Adrenal gland (tissue), 12 donors: Measurements from ENCODE around the gene PTPRN2. TPM values are rescaled to one million over a fixed set of nuclear protein-coding genes. Genes with fewer than 3 reads are reported as not detected.
A peak's percentile ranks its signal among the peaks of the same experiment; 100 is the strongest.

Experiments
- DNase-seq, 7 donors: peaks; one replicate each; pipeline ENCODE4 v3.0.0-alpha.2; 2019 to 2020
- H3K27ac ChIP-seq, 5 donors: fragments of 200-600 bp; sonication (generic) in 4 of 5; 1 replicate in 3 of 5; 2 replicates in 2 of 5; pipeline versions ENCODE4 v1.5.1 to v1.8.0; 2016 to 2020; ENCODE audit warnings: mild to moderate bottlenecking in 1 of 5
- H3K27me3 ChIP-seq: fragments of 200-600 bp; 2 replicates; pipeline ENCODE4 v1.8.0; 2021
- H3K36me3 ChIP-seq, 2 donors: fragments of 200-600 bp; replicated peaks in 1 of 2; 1 replicate in 1 of 2; 2 replicates in 1 of 2; pipeline versions ENCODE4 v1.5.1 to v1.8.0; 2018 to 2022
- H3K4me1 ChIP-seq, 2 donors: fragments of 200-600 bp; replicated peaks in 1 of 2; 1 replicate in 1 of 2; 2 replicates in 1 of 2; pipeline versions ENCODE4 v1.5.1 to v1.8.0; 2018 to 2021
- H3K4me3 ChIP-seq, 4 donors: fragments of 200-600 bp; sonication (generic) in 3 of 4; one replicate each; pipeline ENCODE4 v1.5.1; 2016 to 2018
- H3K9me3 ChIP-seq, 3 donors: fragments of 200-600 bp; sonication (generic) in 1 of 3; replicated peaks in 1 of 3; 1 replicate in 2 of 3; 2 replicates in 1 of 3; pipeline versions ENCODE4 v1.5.1 to v1.8.0; 2016 to 2021
- POLR2A ChIP-seq, 2 donors: fragments of 450-650 bp; IDR thresholded peaks; one replicate each; pipeline ENCODE4 v1.6.1; 2017; ENCODE audit warnings: antibody characterized with exemption in 2 of 2, mild to moderate bottlenecking in 2 of 2, moderate library complexity in 1 of 2
- WGBS, 4 donors: extraction: QIAGEN DNeasy Blood & Tissue Kit in 2 of 4; methylation state at CpG; one replicate each; pipeline versions ENCODE4 v1.1.5 to v1.1.7; 2013 to 2017; 5-methylcytosine and 5-hydroxymethylcytosine counted together
- intact Hi-C, 2 donors: fragments of 100-400 bp; cut with DNase I; formaldehyde crosslinking; loops; one replicate each; pipeline versions ENCODE4 v1.14.1 to v1.15.0; 2022 to 2023
- polyA plus RNA-seq, 3 donors: library from polyadenylated mRNA; stranded (reverse); fragments of 200-250 nt in 2 of 3; fragments of 350-450 nt in 1 of 3; fragmentation: Illumina TruSeq in 1 of 3; extraction: RNeasy Lipid Tissue Mini Kit (QIAGEN cat#74804) in 1 of 3; gene quantifications; one replicate each; pipeline ENCODE4 v1.2.3, GENCODE V29; 2013 to 2014
- total RNA-seq, 9 donors: library from RNA; depleted of rRNA in 4 of 9; stranded (reverse); fragments of >200 nt in 4 of 9; fragments of 120-200 nt in 1 of 9; fragmentation: NEBNext Ultra II Directional in 1 of 9; extraction: Animal tissue kit (Norgen Biotek cat#: 25700) in 1 of 9; gene quantifications; one replicate each; pipeline versions ENCODE4 v1.1.0 to v1.2.4, GENCODE V29; 2013 to 2023
- TF ChIP-seq, protein P1 (sequence below), 6 experiments: fragments of 450-650 bp in 4 of 6; fragments of 200-600 bp in 2 of 6; sonication (generic) in 1 of 6; IDR thresholded peaks; 1 replicate in 5 of 6; 2 replicates in 1 of 6; pipeline versions ENCODE4 v1.5.1 to v1.8.0; 2016 to 2021; ENCODE audit warnings: antibody characterized with exemption in 6 of 6, mild to moderate bottlenecking in 2 of 6, moderate library complexity in 1 of 6
- donor health status: healthy with polysubstance abuse.
- donor health status: Bipolar disorder and iron deficiency.
- donor health status: DM: yes; HTN: yes; CAD: no.
- donor health status: DM: no; HTN: no; CAD: no.
- donor health status: DM: no; HTN: no; CAD: no.
- donor health status: DM: yes; HTN: yes; CAD: no.

Gene PTPRN2
- total and polyA plus RNA-seq, 12 donors, result 2.2 to 16.2 (median 3.4) TPM

DNA sequence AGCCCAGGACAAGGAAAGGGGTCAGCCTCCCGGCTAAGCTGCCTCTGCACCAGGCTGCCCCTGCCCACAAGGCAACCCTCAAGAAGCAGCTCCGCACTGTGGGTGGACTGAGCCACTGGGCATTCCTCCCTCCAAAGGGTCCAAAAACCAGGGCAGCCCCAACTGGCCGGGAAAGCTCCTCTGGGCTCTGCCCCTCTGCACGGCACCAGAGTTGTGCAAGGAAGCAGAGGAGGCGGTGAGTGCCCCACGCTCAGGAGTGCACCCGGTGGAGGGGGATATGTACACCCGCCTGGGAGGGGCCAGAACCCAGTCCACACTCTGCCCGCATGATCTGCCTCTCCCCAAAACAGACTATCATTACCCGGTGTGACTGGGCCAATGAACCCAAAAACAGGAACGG lies 43.8 kb downstream of the PTPRN2 start:
- H3K4me1 ChIP-seq, result no peaks in the 10 kb centered on the region
- H3K9me3 ChIP-seq, result no peaks in the 10 kb centered on the region
- no peaks in the 10 kb centered on the region for H3K27me3 ChIP-seq
- 81 to 97% (median 91%) methylated on average over 5 to 11 of the region's 11 CpGs for WGBS, 4 donors
- H3K36me3 ChIP-seq, result no peaks in the 10 kb centered on the region
- no peak for TF ChIP-seq POLR2A (IDR thresholded peaks at IDR 0.05)
- TF ChIP-seq, protein P1, sequence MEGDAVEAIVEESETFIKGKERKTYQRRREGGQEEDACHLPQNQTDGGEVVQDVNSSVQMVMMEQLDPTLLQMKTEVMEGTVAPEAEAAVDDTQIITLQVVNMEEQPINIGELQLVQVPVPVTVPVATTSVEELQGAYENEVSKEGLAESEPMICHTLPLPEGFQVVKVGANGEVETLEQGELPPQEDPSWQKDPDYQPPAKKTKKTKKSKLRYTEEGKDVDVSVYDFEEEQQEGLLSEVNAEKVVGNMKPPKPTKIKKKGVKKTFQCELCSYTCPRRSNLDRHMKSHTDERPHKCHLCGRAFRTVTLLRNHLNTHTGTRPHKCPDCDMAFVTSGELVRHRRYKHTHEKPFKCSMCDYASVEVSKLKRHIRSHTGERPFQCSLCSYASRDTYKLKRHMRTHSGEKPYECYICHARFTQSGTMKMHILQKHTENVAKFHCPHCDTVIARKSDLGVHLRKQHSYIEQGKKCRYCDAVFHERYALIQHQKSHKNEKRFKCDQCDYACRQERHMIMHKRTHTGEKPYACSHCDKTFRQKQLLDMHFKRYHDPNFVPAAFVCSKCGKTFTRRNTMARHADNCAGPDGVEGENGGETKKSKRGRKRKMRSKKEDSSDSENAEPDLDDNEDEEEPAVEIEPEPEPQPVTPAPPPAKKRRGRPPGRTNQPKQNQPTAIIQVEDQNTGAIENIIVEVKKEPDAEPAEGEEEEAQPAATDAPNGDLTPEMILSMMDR (IDR thresholded peaks at IDR 0.05), result no peak
- H3K27ac ChIP-seq, result no peak overlapping the region
- intact Hi-C loops, result no loop called here
- H3K4me3 ChIP-seq, result no peak overlapping the region
- no peak for DNase-seq

DNA sequence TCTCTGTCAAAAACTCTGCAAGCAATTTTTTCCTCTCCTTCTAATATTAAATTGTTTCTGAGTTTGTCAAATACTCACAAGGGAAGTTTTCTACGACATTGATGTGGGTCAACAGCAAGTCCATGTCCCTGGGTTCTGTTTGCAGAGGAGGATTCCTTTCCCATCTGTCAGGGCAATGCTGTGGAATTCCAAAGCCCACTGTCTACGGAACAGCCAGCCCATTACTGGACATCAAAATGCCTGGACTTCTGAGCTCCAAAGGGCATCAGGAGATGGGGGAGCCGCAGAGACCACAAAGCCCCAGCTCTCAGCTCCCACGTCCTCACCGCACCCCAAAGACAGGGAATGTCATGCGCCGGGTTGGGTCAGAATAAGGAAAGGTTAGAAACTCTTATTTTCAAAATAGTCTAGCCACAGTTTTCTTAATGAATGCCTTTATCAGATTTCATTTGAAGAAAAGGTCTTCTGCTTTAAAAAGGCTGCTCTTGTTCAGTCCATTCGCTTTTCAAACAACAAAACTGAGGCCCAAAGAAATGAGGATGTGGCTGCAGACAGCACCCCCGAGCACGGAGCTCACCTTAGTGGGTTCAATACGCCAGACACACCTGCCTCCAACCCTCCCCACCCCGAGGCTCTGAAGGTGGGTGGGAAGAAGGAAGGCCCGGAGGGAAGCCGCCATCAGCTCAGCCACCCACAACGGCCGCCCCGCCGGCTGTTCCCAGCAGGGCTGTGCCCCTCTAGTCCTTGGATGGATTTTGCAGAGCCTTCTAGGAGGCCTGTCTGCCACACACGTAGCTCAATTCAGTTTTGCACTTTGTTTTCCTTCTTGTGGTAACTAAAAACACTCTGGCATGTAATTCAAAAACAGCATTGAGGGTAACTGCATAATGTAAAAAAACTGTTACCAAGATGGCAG lies 44.7 kb downstream of the PTPRN2 start:
- WGBS, 4 donors, result 83 to 86% (median 84%) methylated on average over 18 to 19 of the region's 19 CpGs
- no peak for DNase-seq
- no peak overlapping the region for H3K4me3 ChIP-seq

DNA sequence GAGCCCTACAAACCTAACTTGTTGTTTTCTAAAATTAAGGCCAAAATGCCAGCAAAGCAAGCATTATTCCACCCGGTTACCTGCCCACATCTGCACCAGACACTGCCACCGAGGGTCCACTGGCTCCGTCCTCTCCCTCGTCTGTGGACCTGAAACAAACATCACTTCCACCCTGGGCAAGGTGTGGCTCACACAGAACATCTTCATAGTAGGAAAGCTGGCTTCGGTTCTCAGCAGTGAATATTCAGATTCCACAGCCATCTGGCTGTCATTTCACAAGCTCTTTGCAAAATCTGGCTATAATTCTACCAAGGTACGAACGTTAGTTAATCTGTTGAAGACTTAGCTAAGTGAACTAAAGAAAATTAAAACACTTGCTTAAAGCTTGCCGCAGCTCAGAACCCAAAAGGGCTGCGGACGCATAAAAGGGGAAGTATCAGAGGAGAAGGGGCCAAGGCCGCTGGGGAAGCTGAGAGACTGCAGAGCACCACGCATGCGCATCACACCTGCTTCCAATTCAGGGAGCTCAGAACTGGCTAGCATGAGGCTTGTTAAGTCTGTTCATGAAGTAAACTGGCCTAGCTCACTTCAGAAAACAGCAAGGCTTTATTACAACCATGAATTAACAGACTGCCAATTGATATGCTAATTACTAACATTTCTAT lies 46.1 kb downstream of the PTPRN2 start:
- Histone ChIP-seq H3K4me3 (no peak overlapping the region), H3K27ac (no peak overlapping the region), H3K27me3 (no peaks in the 10 kb centered on the region), H3K9me3 (no peaks in the 10 kb centered on the region), H3K36me3 (no peaks in the 10 kb centered on the region), H3K4me1 (no peaks in the 10 kb centered on the region)
- intact Hi-C loops, result no loop called here
- WGBS, 4 donors, result 55 to 58% (median 55%) methylated on average over 13 of the region's 13 CpGs
- TF ChIP-seq POLR2A (IDR thresholded peaks at IDR 0.05), result no peak
- TF ChIP-seq, protein P1 (IDR thresholded peaks at IDR 0.05), result no peak
- peak in 3 of 7 donors; percentile 21 to 47 (median 37) for DNase-seq

More for the DNA sequence above, 44.7 kb downstream of the PTPRN2 start:
- intact Hi-C loops, result no loop called here
- TF ChIP-seq POLR2A (IDR thresholded peaks at IDR 0.05), result no peak
- TF ChIP-seq, protein P1 (IDR thresholded peaks at IDR 0.05), result no peak
- Histone ChIP-seq H3K27me3 (no peaks in the 10 kb centered on the region), H3K27ac (no peak overlapping the region), H3K36me3 (no peaks in the 10 kb centered on the region), H3K4me1 (no peaks in the 10 kb centered on the region), H3K9me3 (no peaks in the 10 kb centered on the region)

DNA sequence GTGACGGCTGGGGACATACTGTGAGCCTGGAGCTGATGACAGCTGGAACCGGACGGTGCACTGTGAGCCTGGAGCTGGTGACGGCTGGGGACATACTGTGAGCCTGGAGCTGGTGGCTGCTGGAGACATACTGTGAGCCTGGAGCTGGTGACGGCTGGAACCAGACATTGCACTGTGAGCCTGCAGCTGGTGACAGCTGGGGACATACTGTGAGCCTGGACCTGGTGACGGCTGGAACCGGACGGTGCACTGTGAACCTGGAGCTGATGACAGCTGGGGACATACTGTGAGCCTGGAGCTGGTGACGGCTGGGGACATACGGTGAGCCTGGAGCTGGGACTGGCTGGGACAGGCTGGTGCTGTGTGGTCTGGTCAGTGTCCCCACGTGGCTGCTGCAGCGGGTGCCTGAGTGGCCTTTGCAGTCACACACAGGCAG lies 47.9 kb downstream of the PTPRN2 start:
- no peaks in the 10 kb centered on the region for H3K9me3 ChIP-seq
- peak in 1 of 7 donors; percentile 87 for DNase-seq
- no peaks in the 10 kb centered on the region for H3K36me3 ChIP-seq
- 58 to 87% (median 75%) methylated on average over 3 to 12 of the region's 12 CpGs for WGBS, 4 donors
- no peaks in the 10 kb centered on the region for H3K27me3 ChIP-seq
- no peaks in the 10 kb centered on the region for H3K4me1 ChIP-seq
- intact Hi-C loops, result no loop called here
- peak overlapping the region in 1 of 5 donors; percentile 26 for H3K27ac ChIP-seq
- no peak overlapping the region for H3K4me3 ChIP-seq
- TF ChIP-seq POLR2A (IDR thresholded peaks at IDR 0.05), result no peak
- TF ChIP-seq, protein P1 (IDR thresholded peaks at IDR 0.05), result no peak
